Naive B cell (primary cell): ENCODE results near the gene DAG1. TPM values are rescaled to one million over a fixed set of nuclear protein-coding genes. Genes with fewer than 3 reads are reported as not detected.

Source experiments
- ATAC-seq, 2 donors: fragments of 150-1000 bp; cut with Tn5 transposase; 2 replicates each; pipeline ENCODE4 v1.10.0; 2021; ENCODE audit warnings: low read depth in 2 of 2, mild to moderate bottlenecking in 2 of 2, moderate library complexity in 2 of 2
- DNase-seq: peaks from one replicate; pipeline ENCODE4 v3.0.0; 2022
- H3K27ac Mint-ChIP-seq, 6 donors: one replicate each; pipeline ENCODE4 v1.8.0; 2020 to 2022; ENCODE audit warnings: mild to moderate bottlenecking in 6 of 6, mixed read lengths in 6 of 6, moderate library complexity in 5 of 6, inconsistent platforms in 2 of 6
- H3K27me3 Mint-ChIP-seq, 3 donors: one replicate each; pipeline ENCODE4 v1.8.0; 2021 to 2022; ENCODE audit warnings: mixed read lengths in 3 of 3, mild to moderate bottlenecking in 1 of 3
- H3K36me3 Mint-ChIP-seq, 2 donors: one replicate each; pipeline ENCODE4 v1.8.0; 2020 to 2022; ENCODE audit warnings: mixed read lengths in 2 of 2, inconsistent platforms in 1 of 2, mild to moderate bottlenecking in 1 of 2
- H3K4me1 Mint-ChIP-seq, 3 donors: one replicate each; pipeline ENCODE4 v1.8.0; 2020 to 2022; ENCODE audit warnings: mixed read lengths in 3 of 3, inconsistent platforms in 1 of 3, mild to moderate bottlenecking in 1 of 3, moderate library complexity in 1 of 3
- H3K4me3 Mint-ChIP-seq, 8 donors: one replicate each; pipeline ENCODE4 v1.8.0; 2020 to 2022; ENCODE audit warnings: mild to moderate bottlenecking in 8 of 8, mixed read lengths in 8 of 8, moderate library complexity in 8 of 8, inconsistent platforms in 2 of 8
- H3K9me3 Mint-ChIP-seq, 7 donors: one replicate each; pipeline ENCODE4 v1.8.0; 2020 to 2022; ENCODE audit warnings: mixed read lengths in 7 of 7, mild to moderate bottlenecking in 5 of 7, inconsistent platforms in 2 of 7, moderate library complexity in 1 of 7
- polyA plus RNA-seq, 6 donors: library from polyadenylated mRNA; unstranded; fragments of 300-500 nt; fragmentation: Illumina TruSeq; gene quantifications; one replicate each; pipeline ENCODE4 v1.2.3, GENCODE V29; 2021; ENCODE audit warnings: low read depth in 6 of 6

The DAG1 gene
- polyA plus RNA-seq, 6 donors from 2014 or later = 4.3 to 6.4 (median 5.2) TPM

DNA sequence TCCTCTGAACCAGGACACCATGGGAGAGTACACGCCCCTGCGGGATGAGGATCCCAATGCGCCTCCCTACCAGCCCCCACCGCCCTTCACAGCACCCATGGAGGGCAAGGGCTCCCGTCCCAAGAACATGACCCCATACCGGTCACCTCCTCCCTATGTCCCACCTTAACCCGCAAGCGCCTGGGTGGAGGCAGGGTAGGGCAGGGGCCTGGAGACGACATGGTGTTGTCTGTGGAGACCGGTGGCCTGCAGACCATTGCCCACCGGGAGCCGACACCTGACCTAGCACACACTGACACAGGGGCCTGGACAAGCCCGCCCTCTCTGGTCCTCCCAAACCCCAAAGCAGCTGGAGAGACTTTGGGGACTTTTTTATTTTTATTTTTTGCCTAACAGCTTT lies 63.0 kb downstream of the DAG1 start:
- no peaks in the 10 kb centered on the region for H3K9me3 Mint-ChIP-seq
- peaks cover 0 to 1% (median under 1%) of the 10 kb centered on the region in 3 donors for H3K4me1 Mint-ChIP-seq
- H3K27me3 Mint-ChIP-seq = no peaks in the 10 kb centered on the region
- ATAC-seq = no peak
- H3K36me3 Mint-ChIP-seq = peaks cover 0 to 8% of the 10 kb centered on the region in 2 donors
- peak overlapping the region in 1 of 8 donors; percentile 63 for H3K4me3 Mint-ChIP-seq
- H3K27ac Mint-ChIP-seq = no peak overlapping the region
- no peak for DNase-seq

DNA sequence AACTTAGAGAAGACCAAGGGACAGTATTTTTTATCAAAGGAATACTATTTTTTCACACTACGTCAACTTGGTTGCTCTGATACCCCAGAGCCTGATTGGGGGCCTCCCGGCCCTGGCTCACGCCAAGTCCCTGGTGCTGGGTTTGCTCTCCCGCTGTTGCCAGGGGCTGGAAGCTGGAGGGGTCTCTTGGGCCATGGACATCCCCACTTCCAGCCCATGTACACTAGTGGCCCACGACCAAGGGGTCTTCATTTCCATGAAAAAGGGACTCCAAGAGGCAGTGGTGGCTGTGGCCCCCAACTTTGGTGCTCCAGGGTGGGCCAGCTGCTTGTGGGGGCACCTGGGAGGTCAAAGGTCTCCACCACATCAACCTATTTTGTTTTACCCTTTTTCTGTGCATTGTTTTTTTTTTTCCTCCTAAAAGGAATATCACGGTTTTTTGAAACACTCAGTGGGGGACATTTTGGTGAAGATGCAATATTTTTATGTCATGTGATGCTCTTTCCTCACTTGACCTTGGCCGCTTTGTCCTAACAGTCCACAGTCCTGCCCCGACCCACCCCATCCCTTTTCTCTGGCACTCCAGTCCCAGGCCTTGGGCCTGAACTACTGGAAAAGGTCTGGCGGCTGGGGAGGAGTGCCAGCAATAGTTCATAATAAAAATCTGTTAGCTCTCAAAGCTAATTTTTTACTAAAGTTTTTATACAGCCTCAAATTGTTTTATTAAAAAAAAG lies 63.9 kb downstream of the DAG1 start:
- no peaks in the 10 kb centered on the region for H3K9me3 Mint-ChIP-seq
- no peak overlapping the region for H3K27ac Mint-ChIP-seq
- H3K4me1 Mint-ChIP-seq = peaks cover 0 to 1% (median 0%) of the 10 kb centered on the region in 3 donors
- DNase-seq = no peak
- ATAC-seq = no peak
- no peak overlapping the region for H3K4me3 Mint-ChIP-seq
- H3K27me3 Mint-ChIP-seq = no peaks in the 10 kb centered on the region
- peaks cover 0 to 8% of the 10 kb centered on the region in 2 donors for H3K36me3 Mint-ChIP-seq

DNA sequence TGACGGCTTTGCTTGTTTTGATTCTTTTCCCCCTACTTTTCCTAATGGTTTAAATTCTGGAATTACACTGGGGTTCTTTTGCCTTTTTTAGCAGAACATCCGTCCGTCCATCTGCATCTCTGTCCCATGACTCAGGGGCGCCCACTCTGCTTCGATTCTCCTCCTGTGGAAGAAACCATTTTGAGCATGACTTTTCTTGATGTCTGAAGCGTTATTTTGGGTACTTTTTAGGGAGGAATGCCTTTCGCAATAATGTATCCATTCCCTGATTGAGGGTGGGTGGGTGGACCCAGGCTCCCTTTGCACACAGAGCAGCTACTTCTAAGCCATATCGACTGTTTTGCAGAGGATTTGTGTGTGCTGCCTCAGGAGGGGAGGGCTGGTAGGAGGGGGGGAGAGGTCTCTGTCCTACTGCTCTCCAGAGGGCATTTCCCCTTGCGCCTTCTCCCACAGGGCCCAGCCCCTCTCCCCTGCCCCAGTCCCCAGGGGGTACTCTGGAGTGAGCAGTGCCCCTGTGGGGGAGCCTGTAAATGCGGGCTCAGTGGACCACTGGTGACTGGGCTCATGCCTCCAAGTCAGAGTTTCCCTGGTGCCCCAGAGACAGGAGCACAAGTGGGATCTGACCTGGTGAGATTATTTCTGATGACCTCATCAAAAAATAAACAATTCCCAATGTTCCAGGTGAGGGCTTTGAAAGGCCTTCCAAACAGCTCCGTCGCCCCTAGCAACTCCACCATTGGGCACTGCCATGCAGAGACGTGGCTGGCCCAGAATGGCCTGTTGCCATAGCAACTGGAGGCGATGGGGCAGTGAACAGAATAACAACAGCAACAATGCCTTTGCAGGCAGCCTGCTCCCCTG lies 64.7 kb downstream of the DAG1 start:
- peaks cover 0 to 6% (median 4%) of the 10 kb centered on the region in 3 donors for H3K4me1 Mint-ChIP-seq
- ATAC-seq = no peak
- H3K27me3 Mint-ChIP-seq = no peaks in the 10 kb centered on the region
- peaks cover 0 to 8% of the 10 kb centered on the region in 2 donors for H3K36me3 Mint-ChIP-seq
- H3K4me3 Mint-ChIP-seq = no peak overlapping the region
- no peak for DNase-seq
- no peaks in the 10 kb centered on the region for H3K9me3 Mint-ChIP-seq
- H3K27ac Mint-ChIP-seq = peak overlapping the region in 3 of 6 donors; percentile 7 to 44 (median 9)

DNA sequence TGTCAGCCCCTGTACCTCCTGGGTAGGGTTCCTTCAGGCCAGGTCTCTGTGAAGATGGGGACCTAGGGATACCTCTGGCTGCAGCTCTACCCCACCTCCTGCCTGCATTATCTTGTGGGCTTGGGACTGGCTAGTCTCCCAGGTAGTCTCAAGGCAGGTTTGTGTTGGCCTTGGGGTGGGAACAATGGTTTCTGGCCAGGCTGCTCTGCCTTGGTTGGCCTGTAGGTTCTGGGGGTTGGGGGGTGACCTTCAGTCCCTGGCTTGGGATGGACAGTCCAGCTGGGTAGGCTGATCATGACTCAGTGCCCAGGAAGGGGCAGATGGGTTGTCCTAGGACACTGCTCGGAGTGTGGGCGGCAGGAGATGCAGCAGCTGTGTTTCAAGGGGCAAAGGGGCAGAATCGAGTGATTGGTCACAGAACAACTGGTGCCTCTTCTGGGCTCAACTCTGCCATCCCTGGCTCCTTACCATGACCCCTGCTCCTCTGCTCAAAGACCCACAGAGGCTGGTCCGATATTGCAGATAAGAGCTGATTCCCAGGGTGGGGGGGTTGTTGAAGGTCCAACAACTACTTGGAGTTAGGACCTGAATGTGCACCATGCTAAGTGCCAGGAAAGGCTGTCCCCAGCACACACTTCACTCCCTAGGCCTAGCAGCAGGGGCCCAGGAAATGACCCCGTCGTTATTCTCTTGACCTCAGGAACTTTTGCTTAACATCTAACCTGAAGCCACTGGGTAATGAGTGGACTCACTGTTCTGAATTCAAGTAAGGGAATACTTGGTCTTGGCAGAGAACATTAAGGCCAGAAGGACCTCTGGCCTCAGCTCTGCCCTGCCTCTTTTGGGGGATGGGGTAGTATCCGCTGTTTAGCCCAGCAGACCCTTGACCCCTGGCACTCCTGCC lies 66.2 kb downstream of the DAG1 start:
- no peaks in the 10 kb centered on the region for H3K27me3 Mint-ChIP-seq
- H3K9me3 Mint-ChIP-seq = no peaks in the 10 kb centered on the region
- H3K36me3 Mint-ChIP-seq = peaks cover 0 to 8% of the 10 kb centered on the region in 2 donors
- H3K4me1 Mint-ChIP-seq = peaks cover 5 to 13% (median 9%) of the 10 kb centered on the region in 3 donors
- H3K27ac Mint-ChIP-seq = no peak overlapping the region
- H3K4me3 Mint-ChIP-seq = no peak overlapping the region
- DNase-seq (no peak), ATAC-seq (no peak)

DNA sequence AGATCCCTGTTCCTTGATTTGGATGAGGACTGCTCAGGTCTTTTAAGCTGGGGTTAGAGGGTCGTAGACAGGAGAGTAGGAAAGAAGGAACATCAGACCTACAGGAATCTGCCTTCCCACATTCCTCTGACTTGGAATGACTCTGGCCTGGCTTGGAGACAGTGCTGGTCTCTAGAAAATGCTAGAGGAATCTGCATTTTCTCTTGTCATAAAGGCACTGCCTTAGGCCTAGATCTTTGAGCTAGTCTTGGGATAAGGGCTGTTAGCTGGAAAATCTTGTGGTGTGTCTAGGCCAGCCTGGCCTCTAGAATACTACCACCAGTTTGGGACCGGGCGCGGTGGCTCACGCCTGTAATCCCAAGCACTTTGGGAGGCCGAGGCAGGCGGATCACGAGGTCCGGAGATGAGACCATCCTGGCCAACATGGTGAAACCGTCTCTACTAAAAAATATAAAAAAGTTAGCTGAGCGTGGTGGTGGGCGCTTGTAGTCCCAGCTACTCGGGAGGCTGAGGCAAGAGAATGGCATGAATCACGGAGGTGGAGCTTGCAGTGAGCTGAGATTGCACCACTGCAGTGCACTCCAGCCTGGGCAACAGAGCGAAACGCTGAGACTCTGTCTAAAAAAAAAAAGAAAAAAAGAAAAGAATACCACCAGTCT lies 66.9 kb downstream of the DAG1 start:
- H3K9me3 Mint-ChIP-seq = no peaks in the 10 kb centered on the region

DNA sequence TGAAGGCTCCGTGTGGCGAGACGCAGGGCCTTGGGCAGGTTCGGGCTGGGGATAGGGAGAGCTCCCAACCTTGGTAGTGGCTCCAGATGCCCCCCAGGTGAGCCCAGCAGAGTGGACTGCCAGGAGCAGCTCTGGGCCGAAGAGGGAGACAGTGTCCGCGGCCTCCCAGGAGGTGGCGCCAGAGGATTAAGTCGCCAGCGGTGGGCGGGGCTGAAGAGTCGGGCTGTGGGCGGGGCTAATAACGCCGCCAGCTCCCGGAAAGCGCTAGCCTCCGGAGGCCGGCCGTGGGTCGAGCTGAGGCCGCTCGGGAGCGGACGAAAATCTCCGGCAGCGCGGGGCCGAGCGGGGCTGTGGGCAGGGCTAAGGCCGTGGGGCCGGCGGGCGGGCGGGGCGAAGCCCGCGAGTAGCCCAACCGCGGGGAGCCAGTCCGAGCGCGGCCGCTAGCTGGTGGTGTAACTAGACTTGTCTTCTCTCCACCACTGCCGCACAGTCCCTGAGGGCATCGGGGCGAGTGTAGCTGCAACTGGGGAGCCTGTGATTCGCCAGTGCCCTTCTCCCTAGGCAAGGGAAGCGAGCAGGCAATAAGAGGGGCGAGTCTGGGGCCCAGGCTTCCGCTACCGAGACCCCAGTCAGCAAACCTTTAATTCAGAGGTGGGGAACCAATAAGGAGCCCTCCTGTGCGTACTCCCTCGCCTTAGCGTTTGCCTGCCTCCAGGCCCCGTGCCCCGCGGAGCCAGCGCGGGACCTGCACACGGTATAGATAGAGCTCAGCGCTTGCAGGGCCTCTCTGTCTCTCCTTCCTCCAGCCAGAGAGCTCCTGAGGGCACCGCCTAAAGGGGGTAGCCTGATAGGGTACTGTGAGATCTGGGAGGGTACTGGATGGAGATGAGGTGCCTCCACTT lies 69.8 kb downstream of the DAG1 start:
- Mint-ChIP-seq H3K4me1 (peaks cover 5 to 13% (median 9%) of the 10 kb centered on the region in 3 donors), H3K9me3 (no peaks in the 10 kb centered on the region), H3K36me3 (no peaks in the 10 kb centered on the region), H3K27me3 (peaks cover 11 to 23% (median 15%) of the 10 kb centered on the region in 3 donors), H3K27ac (peak overlapping the region in 1 of 6 donors; percentile 42), H3K4me3 (peak overlapping the region; percentile 78 to 91 (median 86))
- DNase-seq (peak; percentile 88), ATAC-seq (peak; percentile 89)

More for the DNA sequence above, 66.9 kb downstream of the DAG1 start:
- H3K4me3 Mint-ChIP-seq = no peak overlapping the region
- no peak for DNase-seq
- peaks cover 0 to under 1% of the 10 kb centered on the region in 2 donors for H3K36me3 Mint-ChIP-seq
- peaks cover 5 to 13% (median 9%) of the 10 kb centered on the region in 3 donors for H3K4me1 Mint-ChIP-seq
- peak overlapping the region in 1 of 6 donors; percentile 84 for H3K27ac Mint-ChIP-seq
- ATAC-seq = no peak
- no peaks in the 10 kb centered on the region for H3K27me3 Mint-ChIP-seq

DNA sequence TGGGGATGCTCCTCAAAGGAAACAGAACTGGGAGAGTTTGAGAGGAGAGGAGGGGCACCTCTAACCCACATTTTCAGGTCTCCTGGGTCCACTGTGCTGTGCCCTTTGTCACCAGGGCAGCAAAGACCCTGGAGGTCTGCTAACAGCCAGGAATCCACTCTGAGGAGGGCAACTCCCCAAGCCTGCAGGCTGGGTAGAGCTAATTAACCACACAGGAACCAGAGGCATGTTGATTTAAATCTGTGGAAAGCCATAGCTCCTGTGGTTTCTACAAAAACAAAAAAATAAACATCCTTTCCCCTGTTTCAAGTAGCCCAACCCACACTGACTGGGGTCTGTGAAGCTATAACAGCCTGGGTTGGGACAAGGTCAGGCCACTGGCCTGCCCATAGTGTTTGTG lies 82.0 kb downstream of the DAG1 start:
- DNase-seq (no peak), ATAC-seq (no peak)
- peaks cover 6 to 12% (median 9%) of the 10 kb centered on the region in 3 donors for H3K4me1 Mint-ChIP-seq
- peak overlapping the region in 1 of 6 donors; percentile 28 for H3K27ac Mint-ChIP-seq
- H3K36me3 Mint-ChIP-seq = no peaks in the 10 kb centered on the region
- H3K9me3 Mint-ChIP-seq = peaks cover 0 to 2% (median 0%) of the 10 kb centered on the region in 7 donors
- H3K4me3 Mint-ChIP-seq = peak overlapping the region in 4 of 8 donors; percentile 18 to 61 (median 40)
- H3K27me3 Mint-ChIP-seq = peaks cover 57 to 78% (median 71%) of the 10 kb centered on the region in 3 donors

DNA sequence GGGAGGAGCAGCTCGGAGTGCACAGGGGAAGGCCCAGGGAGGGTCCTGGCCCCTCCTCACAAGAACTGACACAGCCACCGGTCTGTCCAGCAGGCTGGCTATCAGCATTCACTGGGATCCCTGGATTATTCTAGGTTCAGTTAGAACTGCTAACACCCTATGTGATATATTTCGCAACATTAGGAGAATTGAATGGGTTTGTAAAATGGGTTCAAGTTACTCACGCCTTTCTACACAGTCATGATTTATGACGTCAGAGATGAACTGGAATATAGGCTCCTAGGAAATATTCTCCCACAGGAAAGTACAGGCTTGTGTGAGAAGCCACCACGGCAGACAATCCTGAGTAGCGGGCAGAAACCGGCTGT lies 83.2 kb downstream of the DAG1 start:
- peak overlapping the region; percentile 48 to 93 (median 80) for H3K4me3 Mint-ChIP-seq
- H3K27ac Mint-ChIP-seq = no peak overlapping the region
- peaks cover 0 to 2% (median 0%) of the 10 kb centered on the region in 7 donors for H3K9me3 Mint-ChIP-seq
- peaks cover 6 to 12% (median 9%) of the 10 kb centered on the region in 3 donors for H3K4me1 Mint-ChIP-seq
- DNase-seq (no peak), ATAC-seq (no peak)
- H3K36me3 Mint-ChIP-seq = no peaks in the 10 kb centered on the region
- H3K27me3 Mint-ChIP-seq = peaks cover 58 to 80% (median 72%) of the 10 kb centered on the region in 3 donors

DNA sequence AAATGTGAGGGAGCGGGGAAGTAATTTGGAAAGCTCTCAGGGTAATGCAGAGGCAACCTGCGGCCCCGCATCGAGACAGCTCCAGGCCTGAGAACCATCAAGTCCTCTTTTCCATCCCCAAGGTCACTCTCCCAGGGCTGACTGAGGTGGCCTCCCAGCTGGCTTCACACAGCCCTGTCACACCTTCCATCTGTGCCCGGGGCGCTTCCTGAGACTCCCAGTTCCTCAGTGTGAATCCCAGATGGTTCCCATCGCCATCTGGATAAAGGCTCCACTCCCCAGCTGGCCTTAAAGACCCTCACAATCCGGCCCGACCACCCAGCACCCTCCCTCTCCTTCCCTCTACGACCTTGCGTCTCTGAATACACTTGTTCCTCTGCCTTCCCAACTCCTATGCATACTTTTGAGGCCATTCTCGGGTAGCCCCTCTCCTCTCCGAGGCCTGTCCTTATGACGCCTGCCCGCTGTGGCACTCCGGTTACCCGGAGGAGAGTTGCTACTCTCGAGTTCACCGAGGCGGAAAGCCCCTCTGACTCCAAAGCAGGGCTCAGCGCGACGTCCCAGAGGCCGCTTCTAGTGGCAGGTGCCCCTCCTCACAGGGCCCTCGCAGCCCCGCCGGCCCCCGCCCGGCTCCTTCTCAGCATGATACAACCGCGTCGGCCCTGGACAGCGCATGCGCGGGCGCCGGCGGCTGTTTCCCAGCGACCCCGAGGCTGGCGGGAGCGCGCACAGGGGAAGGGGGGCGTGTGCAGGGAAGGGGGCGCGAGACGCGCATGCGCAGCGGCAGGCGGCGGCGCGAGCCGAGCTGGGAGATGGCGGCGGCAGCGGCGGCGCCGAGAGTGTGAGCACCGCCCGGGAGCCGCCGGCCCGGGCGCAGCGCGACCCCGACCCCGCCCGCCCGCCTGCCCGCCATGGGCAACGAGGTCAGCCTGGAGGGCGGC lies 83.9 kb downstream of the DAG1 start, which contains the start of gene BSN:
Gene BSN, plus strand, starts transcription at position 786 of the 941 bp plus-strand sequence. Its CDS starts 126 bp downstream, at position 912.
- H3K9me3 Mint-ChIP-seq = peaks cover 0 to 2% (median 0%) of the 10 kb centered on the region in 7 donors
- H3K4me1 Mint-ChIP-seq = peaks cover 6 to 12% (median 9%) of the 10 kb centered on the region in 3 donors
- ATAC-seq = peak; percentile 84 to 91
- peaks cover 0 to under 1% of the 10 kb centered on the region in 2 donors for H3K36me3 Mint-ChIP-seq
- peak within 1 kb of the TSS; percentile 68 to 93 (median 84) for H3K4me3 Mint-ChIP-seq
- DNase-seq = peak; percentile 85
- peak within 1 kb of the TSS in 3 of 6 donors; percentile 66 to 94 (median 83) for H3K27ac Mint-ChIP-seq
- peaks cover 55 to 78% (median 69%) of the 10 kb centered on the region in 3 donors for H3K27me3 Mint-ChIP-seq

DNA sequence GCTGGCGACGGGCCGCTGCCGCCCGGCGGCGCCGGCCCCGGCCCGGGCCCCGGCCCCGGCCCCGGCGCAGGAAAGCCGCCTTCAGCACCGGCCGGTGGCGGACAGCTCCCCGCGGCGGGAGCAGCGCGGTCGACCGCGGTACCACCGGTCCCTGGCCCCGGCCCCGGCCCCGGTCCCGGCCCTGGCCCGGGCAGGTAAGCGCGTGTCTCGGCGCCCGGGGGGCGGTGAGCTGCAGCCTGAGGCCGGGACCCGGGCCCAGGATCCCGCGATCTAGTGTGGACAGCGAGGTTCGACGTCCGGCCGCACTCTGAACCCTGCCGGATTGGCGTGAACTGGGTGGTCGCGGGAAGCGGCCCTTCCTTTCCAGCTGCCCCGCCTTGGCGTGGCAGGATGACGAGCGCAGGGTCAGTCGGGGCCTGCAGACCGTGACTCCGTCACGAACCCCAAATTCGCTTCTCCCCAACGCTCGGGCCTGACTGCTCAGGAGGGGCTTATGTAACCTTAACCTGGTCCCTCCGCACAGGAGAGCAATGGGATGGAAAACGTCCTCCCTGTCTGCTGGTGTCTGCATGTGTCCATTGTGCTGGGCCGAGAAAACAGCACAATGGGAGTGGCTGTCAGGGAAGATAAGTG lies 84.7 kb downstream of the DAG1 start:
- peak overlapping the region in 1 of 6 donors; percentile 50 for H3K27ac Mint-ChIP-seq

More for the DNA sequence above, 84.7 kb downstream of the DAG1 start:
- H3K36me3 Mint-ChIP-seq = peaks cover 6 to 9% of the 10 kb centered on the region in 2 donors
- H3K27me3 Mint-ChIP-seq = peaks cover 57 to 81% (median 71%) of the 10 kb centered on the region in 3 donors
- H3K4me1 Mint-ChIP-seq = peaks cover 6 to 12% (median 9%) of the 10 kb centered on the region in 3 donors
- ATAC-seq (peak; percentile 74 to 76), DNase-seq (no peak)
- H3K9me3 Mint-ChIP-seq = peaks cover 0 to 7% (median 2%) of the 10 kb centered on the region in 7 donors
- H3K4me3 Mint-ChIP-seq = peak overlapping the region; percentile 58 to 79 (median 70)
